ENCODE results near the gene C17orf75.
A peak's percentile ranks its signal among the peaks of the same experiment; 100 is the strongest.
"Not testable (repeated sequence)": the region's sequence is repeated elsewhere in the genome, so short reads cannot be mapped to it uniquely, and the experiment has no call there.

Gene C17orf75, protein sequence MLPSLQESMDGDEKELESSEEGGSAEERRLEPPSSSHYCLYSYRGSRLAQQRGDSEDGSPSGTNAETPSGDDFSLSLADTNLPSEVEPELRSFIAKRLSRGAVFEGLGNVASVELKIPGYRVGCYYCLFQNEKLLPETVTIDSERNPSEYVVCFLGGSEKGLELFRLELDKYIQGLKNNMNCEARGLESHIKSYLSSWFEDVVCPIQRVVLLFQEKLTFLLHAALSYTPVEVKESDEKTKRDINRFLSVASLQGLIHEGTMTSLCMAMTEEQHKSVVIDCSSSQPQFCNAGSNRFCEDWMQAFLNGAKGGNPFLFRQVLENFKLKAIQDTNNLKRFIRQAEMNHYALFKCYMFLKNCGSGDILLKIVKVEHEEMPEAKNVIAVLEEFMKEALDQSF

DNA sequence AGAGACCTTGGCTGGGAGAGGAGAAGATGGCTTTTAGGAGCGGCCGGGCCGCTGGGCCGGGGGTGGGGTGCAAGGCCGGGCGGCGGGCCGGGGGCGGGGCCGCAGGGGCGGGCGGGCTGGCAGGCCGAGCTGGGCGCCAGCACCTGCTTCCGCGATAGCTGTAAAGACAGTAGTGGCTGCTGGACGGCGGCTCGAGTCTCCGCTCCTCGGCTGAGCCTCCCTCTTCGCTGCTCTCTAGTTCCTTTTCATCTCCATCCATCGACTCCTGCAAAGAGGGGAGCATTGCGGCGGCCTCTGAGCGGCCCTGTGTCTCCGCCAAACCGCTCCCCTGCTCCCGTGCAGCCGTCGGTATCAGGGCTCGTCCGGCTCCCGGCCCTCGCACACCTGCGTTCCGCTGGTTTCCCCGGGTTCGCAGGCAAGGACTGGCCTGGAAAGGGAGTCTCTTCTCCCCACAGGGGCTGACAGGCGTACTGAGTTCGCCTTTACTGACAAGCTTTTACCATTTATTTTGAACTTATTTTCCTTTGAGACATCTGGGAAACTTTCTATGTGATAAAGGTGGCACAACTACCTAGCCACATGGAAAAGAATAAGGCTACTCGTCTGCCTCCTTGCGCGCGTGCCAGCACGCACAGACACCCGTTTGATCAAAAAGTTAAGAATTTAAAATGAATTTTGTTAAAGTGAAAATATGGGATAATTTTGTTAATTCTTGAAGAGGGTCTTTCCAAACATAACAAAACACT, at the start of gene C17orf75:
C17orf75 (minus strand) TSS at position 317 of the 746 bp plus-strand sequence; CDS start at position 283, 34 bp downstream.
- peak; percentile 72 for DNase-seq (ENCODE audit: low read depth)

DNA sequence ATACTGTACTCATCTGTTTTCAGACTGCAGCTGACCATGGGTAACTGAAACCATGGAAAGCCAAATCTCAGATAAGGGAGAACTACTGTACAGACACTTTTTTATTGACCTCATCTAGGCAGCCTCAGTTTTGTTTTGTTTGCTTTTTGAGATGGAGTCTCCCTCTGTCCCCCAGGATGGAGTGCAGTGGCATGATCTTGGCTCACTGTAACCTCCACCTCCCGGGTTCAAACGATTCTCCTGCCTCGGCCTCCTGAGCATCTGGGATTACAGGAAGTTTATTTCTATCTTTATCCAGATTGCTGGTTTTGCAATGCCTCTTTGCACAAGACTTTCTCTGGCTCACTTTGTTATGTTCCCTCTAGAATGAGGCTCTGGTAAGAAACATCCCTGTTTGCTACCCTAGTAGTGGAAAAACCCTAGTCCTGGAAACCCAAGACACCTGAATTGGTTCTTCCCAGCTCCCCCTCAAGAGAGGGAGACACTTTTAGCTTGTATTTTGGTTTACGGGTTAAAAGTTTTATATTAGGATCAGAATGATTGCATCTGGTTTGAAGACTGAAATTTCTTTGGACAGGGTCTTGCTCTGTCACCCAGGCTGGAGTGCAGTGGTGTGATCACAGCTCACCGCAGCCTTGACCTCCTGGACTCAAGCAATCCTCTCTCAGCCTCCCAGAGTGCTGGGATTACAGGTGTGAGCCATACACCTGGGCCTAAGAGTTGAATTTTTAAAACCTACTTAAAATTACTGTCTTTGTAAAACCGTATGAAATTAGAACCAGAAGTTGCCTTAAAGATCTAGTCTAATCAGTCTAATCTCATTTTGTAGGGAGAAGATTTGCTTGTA, 46.9 kb upstream of the C17orf75 start:
- no peak for DNase-seq (ENCODE audit: low read depth)

DNA sequence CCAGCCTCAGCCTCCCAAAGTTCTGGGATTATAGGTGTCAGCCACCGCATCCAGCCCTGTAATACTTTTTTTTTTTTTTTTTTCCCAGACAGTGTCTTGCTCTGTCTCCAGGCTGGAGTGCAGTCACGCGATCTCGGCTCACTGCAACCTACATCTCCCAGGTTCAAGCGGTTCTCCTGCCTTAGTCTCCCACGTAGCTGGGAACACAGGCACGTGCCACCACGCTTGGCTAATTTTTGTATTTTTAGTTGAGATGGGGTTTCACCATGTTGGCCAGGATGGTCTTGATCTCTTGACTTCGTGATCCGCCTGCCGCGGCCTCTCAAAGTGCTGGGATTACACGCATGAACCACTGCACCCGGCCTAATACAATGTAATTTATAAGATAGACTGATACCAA, 46.2 kb upstream of the C17orf75 start:
- not testable (repeated sequence) for DNase-seq (ENCODE audit: low read depth)

DNA sequence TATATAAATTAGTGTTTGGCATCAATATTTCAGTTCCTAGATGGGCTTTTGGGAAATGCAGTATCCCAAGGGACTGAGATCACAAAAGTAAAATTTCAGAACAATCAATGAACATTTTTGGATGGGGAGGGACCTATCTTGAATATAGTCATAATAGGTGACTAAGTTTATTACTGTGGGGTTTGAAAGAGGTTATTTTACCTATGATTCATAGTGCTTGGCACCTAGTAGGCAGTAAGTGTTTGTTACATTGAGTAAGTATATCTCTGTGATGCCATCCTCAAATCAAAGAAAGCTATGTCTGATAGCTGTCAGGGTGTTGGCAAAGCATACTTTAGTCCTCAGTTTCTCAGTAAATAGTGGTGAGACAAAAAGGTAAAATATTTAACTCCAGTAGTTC, 44.9 kb upstream of the C17orf75 start:
- no peak for DNase-seq (ENCODE audit: low read depth)

DNA sequence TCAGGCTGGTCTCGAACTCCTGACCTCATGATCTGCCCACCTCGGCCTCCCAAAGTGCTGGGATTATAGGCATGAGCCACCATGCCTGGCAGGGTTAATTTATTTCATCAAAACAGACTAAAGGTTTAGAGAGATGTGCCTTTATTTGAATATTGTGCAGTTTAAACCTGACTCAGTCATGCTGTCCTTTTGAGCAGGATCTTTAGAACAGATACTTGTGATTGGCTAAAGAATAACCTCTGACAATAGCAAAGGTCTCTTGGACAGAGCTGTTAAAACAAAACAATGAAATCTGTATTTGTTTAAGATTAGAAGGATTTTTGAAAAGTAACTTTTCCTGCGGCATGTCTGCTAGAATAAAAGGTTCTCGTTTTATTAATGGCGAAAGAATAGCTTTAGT, 44.0 kb upstream of the C17orf75 start:
- DNase-seq (ENCODE audit: low read depth): no peak

DNA sequence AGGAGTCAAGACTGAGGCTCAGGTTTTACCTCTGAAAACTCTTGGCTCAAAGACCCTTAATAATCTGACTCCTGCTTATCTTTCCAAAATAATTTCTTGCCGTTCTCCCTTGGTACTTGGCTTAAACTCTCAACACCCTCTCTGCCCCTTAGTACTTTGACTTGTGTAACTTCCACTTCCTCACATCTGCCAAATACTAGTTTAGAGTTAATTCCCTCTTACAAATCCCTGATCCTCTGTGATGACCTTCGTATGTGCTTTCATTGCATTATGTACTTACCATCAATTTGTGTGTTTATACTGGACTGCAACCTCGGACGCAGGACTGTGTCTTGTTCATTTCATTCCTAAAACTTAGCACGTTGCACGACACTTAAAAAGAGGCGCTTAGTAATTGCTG, 43.1 kb upstream of the C17orf75 start:
- no peak for DNase-seq (ENCODE audit: low read depth)

DNA sequence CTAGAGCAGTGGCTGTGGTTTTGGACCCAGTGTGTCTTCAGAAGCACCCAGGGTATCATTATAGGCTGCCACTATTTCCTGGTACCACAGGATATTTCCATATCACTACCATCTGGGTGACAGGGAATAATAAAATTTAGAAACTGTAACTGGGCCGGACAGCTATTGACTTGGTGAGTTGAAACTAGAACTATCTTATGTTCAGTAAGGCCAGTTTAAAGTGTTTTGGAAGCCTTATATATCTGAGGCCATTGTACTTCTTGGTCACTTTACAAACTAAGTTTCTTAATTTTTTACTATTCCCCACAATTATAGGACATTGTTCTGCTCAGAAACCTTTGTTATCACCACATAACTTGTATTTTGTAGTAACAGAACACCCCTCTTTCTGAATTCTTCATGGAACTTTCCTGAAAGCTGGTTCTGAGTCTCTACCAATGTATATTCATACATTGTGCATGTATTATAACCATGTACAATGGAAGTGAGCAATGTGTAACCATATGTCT, 42.0 kb upstream of the C17orf75 start:
- DNase-seq (ENCODE audit: low read depth): no peak

DNA sequence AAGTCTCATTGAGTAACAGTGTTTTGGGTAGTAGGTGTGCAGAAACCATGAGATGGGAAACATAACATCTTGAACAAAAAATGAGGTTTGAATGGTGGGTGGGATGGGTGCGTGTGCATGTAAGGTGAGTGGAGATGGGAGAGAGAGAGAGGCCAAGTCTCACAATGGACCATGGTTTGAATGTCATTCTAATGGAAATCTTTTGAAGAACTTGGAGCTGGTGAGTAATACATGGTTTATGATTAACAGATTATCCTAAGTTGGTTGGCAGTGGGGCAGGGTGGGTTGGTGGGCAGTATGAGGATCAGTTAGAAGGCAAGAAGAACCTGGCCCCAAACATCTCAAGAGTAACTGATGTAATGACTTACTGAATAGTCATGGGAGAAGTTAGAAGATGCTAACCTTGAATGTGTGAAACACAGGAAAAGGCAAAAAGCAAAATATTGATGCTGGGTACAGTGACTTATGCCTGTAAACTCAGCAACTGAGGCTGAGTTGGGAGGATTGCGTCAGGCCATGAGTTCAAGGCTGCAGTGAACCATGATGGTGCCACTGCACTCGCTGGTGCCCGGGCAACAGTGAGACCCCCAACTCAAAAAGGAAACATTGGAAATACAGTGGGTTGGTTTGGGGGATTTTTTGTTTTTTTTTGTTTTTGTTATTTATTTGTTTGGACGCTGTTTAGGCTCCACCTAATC, 40.7 kb upstream of the C17orf75 start:
- no peak for DNase-seq (ENCODE audit: low read depth)

DNA sequence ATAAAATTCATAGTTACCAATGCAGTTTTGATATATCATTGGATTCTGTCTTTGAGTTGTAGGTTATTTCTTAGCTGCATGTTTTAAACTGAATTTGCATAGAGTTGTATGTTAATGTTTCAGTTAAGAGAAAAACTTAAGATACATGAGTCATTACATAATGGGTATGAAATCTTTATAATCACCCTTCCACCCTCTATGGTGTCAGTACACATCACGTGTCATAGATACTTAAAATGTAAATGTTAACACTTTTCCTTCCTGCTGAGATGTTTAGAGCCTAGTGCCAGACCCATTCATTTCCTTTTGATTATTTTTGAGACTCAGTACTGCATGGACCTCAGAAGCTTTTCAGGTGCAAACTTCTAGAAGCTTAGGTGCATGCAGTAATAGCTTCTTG, 28.5 kb upstream of the C17orf75 start:
- no peak for DNase-seq (ENCODE audit: low read depth)

DNA sequence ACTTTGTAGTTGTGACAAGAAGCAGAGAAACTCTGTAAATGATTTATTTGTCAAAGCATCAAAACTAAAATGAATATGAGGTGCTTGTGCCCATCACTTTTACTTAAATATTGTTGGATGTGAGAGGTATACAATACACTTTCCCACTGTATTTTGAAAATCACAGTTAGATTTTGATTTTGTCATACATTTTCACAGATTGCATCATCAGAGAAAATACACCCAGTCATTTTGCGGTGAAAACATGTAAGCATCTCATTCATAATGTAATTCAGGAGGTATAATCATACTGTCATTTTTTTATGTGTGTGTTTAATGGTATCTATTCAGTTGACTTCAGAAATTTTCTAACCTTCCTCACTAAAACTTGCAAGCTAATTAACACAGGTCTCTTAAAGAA, 19.3 kb upstream of the C17orf75 start:
- no peak for DNase-seq (ENCODE audit: low read depth)

DNA sequence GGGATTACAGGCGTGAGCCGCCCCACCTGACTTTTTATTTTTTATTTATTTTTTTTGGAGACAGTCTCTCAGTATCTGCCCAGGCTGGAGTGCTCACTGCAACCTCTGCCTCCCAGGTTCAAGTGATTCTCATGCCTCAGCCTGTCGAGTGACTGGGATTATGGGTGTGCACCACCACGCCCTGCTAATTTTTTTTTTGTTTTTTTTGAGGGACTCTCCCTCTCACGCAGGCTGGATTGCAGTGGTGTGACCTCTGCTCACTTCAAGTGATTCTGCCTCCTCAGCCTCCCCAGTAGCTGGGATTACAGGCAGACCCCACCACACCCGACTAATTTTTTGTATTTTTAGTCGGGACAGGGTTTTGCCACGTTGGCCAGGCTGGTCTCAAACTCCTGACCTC, 15.6 kb upstream of the C17orf75 start:
- DNase-seq (ENCODE audit: low read depth): no peak

DNA sequence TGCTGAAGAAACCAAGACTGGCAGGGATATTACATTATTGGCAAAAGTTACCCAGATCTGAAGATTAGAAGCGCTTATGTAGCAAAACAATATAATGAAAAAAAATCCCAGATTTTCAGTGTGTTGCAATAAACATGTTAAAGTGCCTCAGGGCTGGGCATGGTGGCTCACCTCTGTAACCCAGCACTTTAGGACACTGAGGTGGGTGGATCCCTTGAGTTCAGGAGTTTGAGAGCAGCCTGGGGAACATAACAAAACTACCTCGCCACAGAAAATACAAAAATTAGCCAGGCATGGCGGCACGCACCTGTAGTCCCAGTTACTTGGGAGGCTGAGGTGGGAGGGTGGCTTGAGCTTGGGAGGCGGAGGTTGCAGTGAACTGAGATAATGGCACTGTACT, 14.8 kb upstream of the C17orf75 start:
- no peak for DNase-seq (ENCODE audit: low read depth)

DNA sequence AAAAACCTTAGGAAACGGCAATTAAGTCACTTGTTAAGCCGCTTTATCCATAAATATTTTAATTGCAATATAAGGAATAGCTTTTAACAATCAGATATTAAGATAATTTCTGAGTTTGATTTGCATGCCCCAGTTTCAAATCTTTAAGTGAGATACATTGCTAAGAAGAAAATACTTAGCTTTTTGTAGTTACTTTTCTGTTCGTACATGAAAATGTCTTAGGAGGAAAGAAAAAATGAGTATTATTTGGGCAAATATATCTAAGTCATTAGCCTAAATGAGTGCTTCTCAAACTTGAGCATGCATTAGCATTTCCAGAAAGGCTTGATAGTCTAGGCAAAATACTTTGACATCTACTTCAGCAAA, 14.4 kb upstream of the C17orf75 start:
- no peak for DNase-seq (ENCODE audit: low read depth)

DNA sequence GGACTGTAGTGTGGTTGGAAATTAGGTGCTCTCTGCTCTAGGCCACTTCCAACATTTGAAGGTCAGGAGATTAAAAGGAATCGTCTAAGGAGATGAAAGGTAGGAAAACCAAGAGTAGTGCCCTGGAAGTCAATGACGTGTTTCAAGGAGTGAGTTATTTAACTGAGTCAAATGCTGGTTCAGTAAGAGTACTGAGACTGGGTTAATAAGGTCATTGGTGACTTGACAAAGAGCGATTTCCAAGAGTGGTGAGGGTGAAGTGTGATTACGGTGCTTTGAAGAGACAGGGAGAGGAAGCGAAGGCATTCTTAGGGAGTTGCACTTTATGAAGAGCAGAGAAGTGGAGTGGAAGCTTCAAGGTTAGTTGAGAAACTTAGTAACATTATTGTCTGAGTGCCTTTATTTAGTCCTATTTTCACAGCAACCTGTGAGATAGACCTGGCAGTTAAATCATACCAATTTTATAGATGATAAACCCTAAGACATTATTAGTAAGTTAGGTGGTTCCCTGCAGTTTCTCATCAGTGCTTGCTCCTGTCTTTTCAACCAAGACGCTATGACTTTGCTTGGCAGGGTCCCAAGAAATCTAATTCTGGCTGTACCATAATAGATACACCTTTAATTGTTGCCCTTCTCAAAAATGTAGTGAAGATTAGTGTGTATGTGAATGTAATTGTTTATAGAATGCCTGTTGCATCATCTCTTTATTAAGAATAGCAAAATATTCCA, 13.8 kb upstream of the C17orf75 start:
- no peak for DNase-seq (ENCODE audit: low read depth)

DNA sequence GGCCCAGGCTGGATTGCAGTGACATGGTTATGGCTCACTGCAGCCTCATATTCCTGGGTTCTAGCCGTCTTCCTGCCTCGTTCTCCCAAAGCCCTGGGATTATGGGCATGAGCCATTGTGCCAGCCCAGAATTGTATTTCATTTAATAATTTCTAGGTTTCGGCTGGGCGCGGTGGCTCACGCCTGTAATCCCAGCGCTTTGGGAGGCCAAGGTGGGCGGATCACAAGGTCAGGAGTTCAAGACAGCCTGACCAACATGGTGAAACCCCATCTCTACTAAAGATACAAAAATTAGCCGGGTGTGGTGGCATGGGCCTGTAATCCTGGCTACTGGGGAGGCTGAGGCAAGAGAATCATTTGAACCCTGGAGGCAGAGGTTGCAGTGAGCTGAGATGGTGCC, 10.8 kb upstream of the C17orf75 start:
- not testable (repeated sequence) for DNase-seq (ENCODE audit: low read depth)

DNA sequence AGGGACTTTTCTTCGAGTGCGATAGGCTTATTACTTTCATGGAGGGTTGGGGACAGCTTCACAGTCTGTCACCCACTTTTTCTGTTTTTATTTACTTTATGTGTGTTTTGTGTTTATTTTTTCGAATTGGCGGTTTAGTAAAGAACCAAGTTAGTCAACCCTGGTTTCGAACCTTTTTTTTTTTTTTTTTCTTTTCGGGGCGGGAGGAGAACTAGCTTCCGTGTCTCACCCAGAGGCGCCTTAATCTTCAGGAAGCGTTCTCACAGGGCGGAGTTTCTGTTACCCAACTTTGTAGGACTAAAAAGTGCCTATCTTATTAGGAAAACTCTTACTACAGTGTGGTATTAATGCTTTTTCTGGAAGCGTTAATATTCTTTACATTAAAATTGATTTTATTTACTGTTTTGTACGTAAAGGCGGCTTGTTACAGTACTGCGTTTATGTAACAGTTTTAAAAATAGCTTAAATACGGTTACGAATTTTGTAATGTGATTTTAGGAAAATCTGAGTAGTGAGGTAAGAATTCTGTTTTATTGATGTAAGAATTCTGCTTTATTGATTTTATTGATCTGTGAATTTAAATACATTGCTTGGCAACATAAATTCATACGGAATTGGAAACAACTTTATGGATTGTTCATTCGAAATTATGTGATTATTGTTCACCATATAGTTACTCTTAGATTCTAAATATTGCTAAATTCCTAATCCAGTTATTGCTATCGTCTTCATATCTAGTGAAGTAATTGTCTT, 8.9 kb upstream of the C17orf75 start:
- no peak for DNase-seq (ENCODE audit: low read depth)

DNA sequence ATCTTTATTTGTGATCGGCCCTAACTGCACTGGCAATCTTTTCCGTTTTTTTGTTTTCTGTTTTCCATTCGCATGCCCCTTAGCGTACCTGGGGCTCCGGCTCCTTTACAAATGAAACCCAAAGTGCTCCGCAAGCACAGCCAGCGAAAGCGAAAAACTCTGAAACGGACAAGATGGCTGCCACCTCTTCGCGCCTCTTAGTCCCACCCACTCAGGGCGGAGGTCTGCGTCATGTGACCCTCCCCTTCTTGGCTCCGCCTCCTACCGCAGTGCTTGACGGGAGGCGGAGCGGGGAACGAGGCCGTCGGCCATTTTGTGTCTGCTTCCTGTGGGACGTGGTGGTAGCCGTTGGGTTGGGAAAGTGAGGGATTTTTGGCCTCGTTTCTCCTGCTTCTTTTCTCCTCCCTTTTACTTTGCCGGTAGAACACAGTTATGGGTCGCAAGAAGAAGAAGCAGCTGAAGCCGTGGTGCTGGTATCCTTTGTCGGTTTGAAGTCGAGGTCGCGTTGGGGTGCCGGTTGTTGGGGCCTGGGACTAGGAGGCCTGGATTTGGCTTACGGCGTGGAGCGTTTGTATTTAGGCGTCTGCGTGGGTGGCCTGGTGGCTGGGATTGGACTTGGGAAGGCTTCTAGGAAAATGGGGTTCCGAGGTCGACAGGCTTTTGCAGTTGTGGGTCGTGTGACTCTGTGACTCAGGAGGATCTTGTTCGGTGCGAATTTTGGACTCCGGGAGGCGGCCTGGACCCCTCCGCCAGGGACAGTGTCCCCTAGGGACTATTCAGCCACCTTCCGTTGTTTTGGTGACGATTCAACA, 8.1 kb upstream of the C17orf75 start, which contains the start of gene ZNF207:
ZNF207 (plus strand) TSS at position 304 of the 812 bp plus-strand sequence; CDS start at position 433, 129 bp downstream.
- peak; percentile 91 for DNase-seq (ENCODE audit: low read depth)

DNA sequence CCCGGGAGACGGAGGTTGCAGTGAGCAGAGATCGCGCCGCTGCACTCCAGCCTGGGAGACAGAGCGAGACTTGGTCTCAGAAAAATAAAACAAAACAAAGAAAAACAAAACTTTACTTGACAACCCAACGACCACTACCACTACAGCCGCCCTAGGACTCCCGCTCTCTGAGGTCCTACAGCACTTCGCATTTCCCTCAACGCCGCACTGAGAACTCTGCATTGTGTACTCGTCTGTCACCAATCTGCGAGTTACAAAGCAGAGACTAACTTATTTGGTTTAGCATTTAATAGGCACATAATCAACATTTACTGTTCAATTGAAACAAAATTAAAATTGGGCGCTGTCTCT, 7.5 kb upstream of the C17orf75 start:
- DNase-seq (ENCODE audit: low read depth): no peak

DNA sequence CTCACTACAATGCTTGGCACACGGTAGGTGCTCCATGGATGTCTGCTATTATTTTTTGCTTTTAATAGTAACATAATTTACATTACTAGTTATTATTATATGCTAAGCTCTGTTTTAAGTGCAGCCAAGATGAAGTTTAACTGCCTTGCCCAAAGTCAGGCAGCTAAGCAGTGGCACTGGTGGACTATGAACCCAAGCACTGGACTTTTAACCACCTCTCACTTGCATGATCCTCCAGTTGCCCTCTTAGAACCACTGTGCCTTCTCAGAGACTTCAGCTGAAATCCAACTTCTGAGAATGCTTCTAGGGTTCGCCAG, 6.5 kb upstream of the C17orf75 start:
- no peak for DNase-seq (ENCODE audit: low read depth)
